Measurements from ENCODE around the gene EHF.

DNA sequence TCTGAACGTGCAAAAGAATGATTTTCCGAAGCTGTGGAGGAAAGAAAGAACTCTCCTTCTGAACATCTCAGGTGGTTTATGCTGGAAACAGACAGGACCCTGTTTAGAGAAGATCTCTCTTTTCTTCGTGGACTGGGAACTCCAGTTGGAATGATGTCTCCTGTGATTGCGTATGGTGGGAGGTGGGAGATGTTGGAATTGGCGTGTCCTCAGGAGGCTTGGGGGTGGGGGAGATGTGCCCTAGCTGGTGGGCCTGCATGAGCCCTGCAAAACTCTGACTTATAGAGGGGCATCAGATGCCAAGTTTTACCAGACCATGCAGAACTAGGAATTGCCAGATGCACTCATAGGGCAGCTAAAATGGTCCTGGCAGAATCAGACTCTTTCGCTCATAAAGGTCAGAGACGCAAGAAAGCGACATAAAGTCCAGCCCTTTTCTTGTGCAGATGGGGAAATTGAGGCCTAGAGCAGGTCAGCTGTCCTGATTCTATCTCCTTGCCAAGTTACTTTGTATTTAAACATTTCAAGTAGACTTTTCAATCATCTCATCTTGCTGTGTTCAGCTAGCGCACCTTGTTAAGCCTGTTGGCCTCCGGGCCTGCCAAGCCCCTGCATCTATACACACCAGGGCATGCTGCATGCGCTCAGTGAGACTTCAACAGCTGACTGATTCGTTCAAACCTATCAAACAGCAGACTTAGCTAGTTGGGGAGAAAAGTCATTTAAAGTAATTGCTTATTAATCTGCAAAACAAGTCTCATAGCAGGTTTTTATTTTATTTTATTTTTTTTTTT is 34.2 kb upstream of the EHF start:
- TF ChIP-seq, protein P1, sequence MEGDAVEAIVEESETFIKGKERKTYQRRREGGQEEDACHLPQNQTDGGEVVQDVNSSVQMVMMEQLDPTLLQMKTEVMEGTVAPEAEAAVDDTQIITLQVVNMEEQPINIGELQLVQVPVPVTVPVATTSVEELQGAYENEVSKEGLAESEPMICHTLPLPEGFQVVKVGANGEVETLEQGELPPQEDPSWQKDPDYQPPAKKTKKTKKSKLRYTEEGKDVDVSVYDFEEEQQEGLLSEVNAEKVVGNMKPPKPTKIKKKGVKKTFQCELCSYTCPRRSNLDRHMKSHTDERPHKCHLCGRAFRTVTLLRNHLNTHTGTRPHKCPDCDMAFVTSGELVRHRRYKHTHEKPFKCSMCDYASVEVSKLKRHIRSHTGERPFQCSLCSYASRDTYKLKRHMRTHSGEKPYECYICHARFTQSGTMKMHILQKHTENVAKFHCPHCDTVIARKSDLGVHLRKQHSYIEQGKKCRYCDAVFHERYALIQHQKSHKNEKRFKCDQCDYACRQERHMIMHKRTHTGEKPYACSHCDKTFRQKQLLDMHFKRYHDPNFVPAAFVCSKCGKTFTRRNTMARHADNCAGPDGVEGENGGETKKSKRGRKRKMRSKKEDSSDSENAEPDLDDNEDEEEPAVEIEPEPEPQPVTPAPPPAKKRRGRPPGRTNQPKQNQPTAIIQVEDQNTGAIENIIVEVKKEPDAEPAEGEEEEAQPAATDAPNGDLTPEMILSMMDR (IDR thresholded peaks at IDR 0.05), result no peak
- TF ChIP-seq POLR2A (IDR thresholded peaks at IDR 0.05), result no peak

Data from thyroid gland (tissue), 4 donors.